B cell (primary cell): ENCODE results near the gene WSB2. TPM values are rescaled to one million over a fixed set of nuclear protein-coding genes. Genes with fewer than 3 reads are reported as not detected.

Source experiments
- polyA plus RNA-seq: library from polyadenylated mRNA; depleted of rRNA; stranded (reverse); fragments of >200 nt; gene quantifications from 2 replicates; pipeline ENCODE4 v1.2.3, GENCODE V29; 2012
- small RNA-seq: library from RNA; depleted of rRNA; stranded (forward); fragments of <200 nt; gene quantifications from one replicate; pipeline ENCODE3, GENCODE V24; 2012; ENCODE audit warnings: low replicate concordance, low read depth; ENCODE audit not compliant: insufficient read length
- total RNA-seq, 2 donors: library from RNA; stranded (reverse); fragments of 120-200 nt in 1 of 2; gene quantifications; 1 replicate in 1 of 2; 2 replicates in 1 of 2; pipeline versions ENCODE4 v1.2.3 to v1.2.4, GENCODE V29; 2013 to 2022

The WSB2 gene
- total and polyA plus RNA-seq, 2 donors (not counting 1 experiment from before 2014, with no cell fraction given): 12.3 to 21.4 TPM

Small RNAs within 50 kb of the gene (small RNA-seq; reads per million reads assigned to genes)
- not detected for gene AC131159.1

Other genes with a start within 250 kb of the WSB2 start
- not detected in 2 replicates for gene KSR2, start 92.2 kb downstream of the WSB2 start, total RNA-seq
- not detected in 2 replicates for gene KSR2, start 92.2 kb downstream of the WSB2 start, polyA plus RNA-seq
- 15.0 and 22.7 TPM in 2 replicates for gene RFC5, start 44.5 kb downstream of the WSB2 start, total RNA-seq
- 20.0 and 23.2 TPM in 2 replicates for gene RFC5, start 44.5 kb downstream of the WSB2 start, polyA plus RNA-seq
- 2.6 and 6.1 TPM in 2 replicates for gene VSIG10, start 42.8 kb upstream of the WSB2 start, total RNA-seq
- 0.06 and 0.34 TPM in 2 replicates for gene VSIG10, start 42.8 kb upstream of the WSB2 start, polyA plus RNA-seq
- 94.0 and 106 TPM in 2 replicates for gene PEBP1, start 74.9 kb upstream of the WSB2 start, total RNA-seq
- gene PEBP1, start 74.9 kb upstream of the WSB2 start, polyA plus RNA-seq: 76.6 and 83.3 TPM in 2 replicates